ENCODE measurements around the gene WHAMM.
"Not testable (repeated sequence)": the region's sequence is repeated elsewhere in the genome, so short reads cannot be mapped to it uniquely, and the experiment has no call there.

Gene WHAMM

GRCh38 chr15:82843566-82843965 is 34.1 kb downstream of the WHAMM start:
- DNase-seq = no peak

GRCh38 chr15:82845686-82846085 is 36.3 kb downstream of the WHAMM start:
- no peak for DNase-seq

GRCh38 chr15:82846621-82847020 is 37.2 kb downstream of the WHAMM start:
- no peak for DNase-seq

GRCh38 chr15:82847703-82848102 is 38.3 kb downstream of the WHAMM start:
- DNase-seq = no peak

GRCh38 chr15:82848241-82848993 is 39.0 kb downstream of the WHAMM start:
- DNase-seq = no peak

- DNase-seq = peak; percentile 59
Measured at GRCh38 chr15:82849556-82850512, 40.4 kb downstream of the WHAMM start.

GRCh38 chr15:82850731-82851130 is 41.3 kb downstream of the WHAMM start:
- DNase-seq = no peak

GRCh38 chr15:82851306-82851850 is 42.0 kb downstream of the WHAMM start:
- no peak for DNase-seq

GRCh38 chr15:82851981-82852511 is 42.6 kb downstream of the WHAMM start:
- no peak for DNase-seq

- DNase-seq = no peak
Measured at GRCh38 chr15:82852941-82853561, 43.6 kb downstream of the WHAMM start.

GRCh38 chr15:82854554-82854953 is 45.1 kb downstream of the WHAMM start:
- DNase-seq = no peak

GRCh38 chr15:82855286-82856100 is 46.1 kb downstream of the WHAMM start:
- no peak for DNase-seq

- no peak for DNase-seq
Measured at GRCh38 chr15:82856397-82857170, 47.2 kb downstream of the WHAMM start.

- no peak for DNase-seq
Measured at GRCh38 chr15:82858932-82859331, 49.5 kb downstream of the WHAMM start.

GRCh38 chr15:82862886-82863285 is 53.5 kb downstream of the WHAMM start:
- no peak for DNase-seq

GRCh38 chr15:82864967-82865366 is 55.5 kb downstream of the WHAMM start:
- no peak for DNase-seq

- not testable (repeated sequence) for DNase-seq
Measured at GRCh38 chr15:82865581-82865980, 56.2 kb downstream of the WHAMM start.

- DNase-seq = not testable (repeated sequence)
Measured at GRCh38 chr15:82865981-82866380, 56.6 kb downstream of the WHAMM start.

- no peak for DNase-seq
Measured at GRCh38 chr15:82870727-82871320, 61.4 kb downstream of the WHAMM start.

- DNase-seq = no peak
Measured at GRCh38 chr15:82871358-82871757, 61.9 kb downstream of the WHAMM start.

Measured in DMS153 (cell line).